ENCODE data around the gene RBL1.

The RBL1 gene

GRCh38 chr20:36992802-36993334 is 102.9 kb downstream of the RBL1 start:
- Histone ChIP-seq H3K27me3 (replicated peaks; ENCODE audit: control insufficient read depth, insufficient read depth, low read length) (no peaks in the 10 kb centered on the region), H3K36me3 (ENCODE audit: control insufficient read depth, insufficient read depth, low read length) (peaks cover 2% of the 10 kb centered on the region; the same call in 1 of the 2 replicates), H3K4me3 (replicated peaks; ENCODE audit: low read depth, low read length) (no peak overlapping the region)
- TF ChIP-seq, protein P1, sequence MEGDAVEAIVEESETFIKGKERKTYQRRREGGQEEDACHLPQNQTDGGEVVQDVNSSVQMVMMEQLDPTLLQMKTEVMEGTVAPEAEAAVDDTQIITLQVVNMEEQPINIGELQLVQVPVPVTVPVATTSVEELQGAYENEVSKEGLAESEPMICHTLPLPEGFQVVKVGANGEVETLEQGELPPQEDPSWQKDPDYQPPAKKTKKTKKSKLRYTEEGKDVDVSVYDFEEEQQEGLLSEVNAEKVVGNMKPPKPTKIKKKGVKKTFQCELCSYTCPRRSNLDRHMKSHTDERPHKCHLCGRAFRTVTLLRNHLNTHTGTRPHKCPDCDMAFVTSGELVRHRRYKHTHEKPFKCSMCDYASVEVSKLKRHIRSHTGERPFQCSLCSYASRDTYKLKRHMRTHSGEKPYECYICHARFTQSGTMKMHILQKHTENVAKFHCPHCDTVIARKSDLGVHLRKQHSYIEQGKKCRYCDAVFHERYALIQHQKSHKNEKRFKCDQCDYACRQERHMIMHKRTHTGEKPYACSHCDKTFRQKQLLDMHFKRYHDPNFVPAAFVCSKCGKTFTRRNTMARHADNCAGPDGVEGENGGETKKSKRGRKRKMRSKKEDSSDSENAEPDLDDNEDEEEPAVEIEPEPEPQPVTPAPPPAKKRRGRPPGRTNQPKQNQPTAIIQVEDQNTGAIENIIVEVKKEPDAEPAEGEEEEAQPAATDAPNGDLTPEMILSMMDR (IDR thresholded peaks at IDR 0.05; ENCODE audit: insufficient read depth, low read length, poor library complexity, severe bottlenecking) = no peak
- DNase-seq (ENCODE audit: extremely low read depth, insufficient read length) = no peak

DNA sequence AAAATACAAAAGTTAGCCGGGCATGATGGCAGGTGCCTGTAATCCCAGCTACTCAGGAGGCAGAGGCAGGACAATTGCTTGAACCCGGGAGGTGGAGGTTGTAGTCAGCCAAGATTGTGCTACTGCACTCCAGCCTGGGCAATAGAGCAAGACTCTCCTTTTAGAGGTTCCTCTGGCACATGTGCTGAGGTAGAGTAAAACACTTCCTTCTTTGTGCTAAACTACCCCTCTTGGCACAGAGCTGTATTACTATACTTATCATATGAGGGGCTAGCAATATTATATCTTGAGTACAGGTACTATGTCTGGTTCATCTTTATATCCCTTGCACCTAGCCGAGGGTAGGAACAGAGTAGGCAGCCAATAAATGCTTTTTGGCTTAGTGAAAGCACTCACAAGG is 104.1 kb downstream of the RBL1 start:
- TF ChIP-seq, protein P1 (IDR thresholded peaks at IDR 0.05; ENCODE audit: insufficient read depth, low read length, poor library complexity, severe bottlenecking) = no peak
- Histone ChIP-seq H3K4me3 (replicated peaks; ENCODE audit: low read depth, low read length) (no peak overlapping the region), H3K36me3 (ENCODE audit: control insufficient read depth, insufficient read depth, low read length) (peaks cover 2% of the 10 kb centered on the region; the same call in 1 of the 2 replicates), H3K27me3 (replicated peaks; ENCODE audit: control insufficient read depth, insufficient read depth, low read length) (no peaks in the 10 kb centered on the region)
- no peak for DNase-seq (ENCODE audit: extremely low read depth, insufficient read length)

- TF ChIP-seq, protein P1 (IDR thresholded peaks at IDR 0.05; ENCODE audit: insufficient read depth, low read length, poor library complexity, severe bottlenecking) = no peak
- no peak for DNase-seq (ENCODE audit: extremely low read depth, insufficient read length)
- H3K36me3 ChIP-seq (ENCODE audit: control insufficient read depth, insufficient read depth, low read length) = peaks cover 2% of the 10 kb centered on the region; the same call in 1 of the 2 replicates
- no peak overlapping the region for H3K4me3 ChIP-seq (replicated peaks; ENCODE audit: low read depth, low read length)
- H3K27me3 ChIP-seq (replicated peaks; ENCODE audit: control insufficient read depth, insufficient read depth, low read length) = no peaks in the 10 kb centered on the region
Observed at GRCh38 chr20:36989797-36990196, 106.0 kb downstream of the RBL1 start.

DNA sequence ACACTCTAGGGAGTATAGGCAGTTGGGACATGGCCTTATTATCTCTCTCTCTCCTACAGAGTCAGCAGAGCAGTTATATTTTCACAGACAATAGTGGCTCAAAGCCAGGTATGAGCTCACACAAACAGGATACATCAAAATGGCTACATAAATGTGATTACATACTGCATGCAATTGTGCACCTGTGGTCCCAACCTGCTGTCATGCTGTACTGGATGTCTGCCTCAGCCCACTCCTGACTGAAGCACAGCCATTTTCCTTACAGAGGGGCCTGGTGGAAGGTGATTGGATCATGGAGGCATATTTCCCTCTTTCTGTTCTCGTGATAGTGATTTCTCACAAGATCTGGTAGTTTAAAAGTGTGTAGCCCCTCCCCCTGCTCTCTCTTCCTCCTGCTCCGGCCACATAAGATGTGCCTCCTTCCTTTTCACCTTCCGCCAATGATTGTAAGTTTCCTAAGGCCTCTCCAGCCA is 107.3 kb downstream of the RBL1 start:
- TF ChIP-seq, protein P1 (IDR thresholded peaks at IDR 0.05; ENCODE audit: insufficient read depth, low read length, poor library complexity, severe bottlenecking) = no peak
- DNase-seq (ENCODE audit: extremely low read depth, insufficient read length) = no peak
- Histone ChIP-seq H3K36me3 (ENCODE audit: control insufficient read depth, insufficient read depth, low read length) (no peaks in the 10 kb centered on the region), H3K27me3 (replicated peaks; ENCODE audit: control insufficient read depth, insufficient read depth, low read length) (no peaks in the 10 kb centered on the region), H3K4me3 (replicated peaks; ENCODE audit: low read depth, low read length) (no peak overlapping the region)

GRCh38 chr20:36984257-36984638 is 111.5 kb downstream of the RBL1 start:
- Histone ChIP-seq H3K27me3 (replicated peaks; ENCODE audit: control insufficient read depth, insufficient read depth, low read length) (no peaks in the 10 kb centered on the region), H3K36me3 (ENCODE audit: control insufficient read depth, insufficient read depth, low read length) (no peaks in the 10 kb centered on the region), H3K4me3 (replicated peaks; ENCODE audit: low read depth, low read length) (no peak overlapping the region)
- TF ChIP-seq, protein P1 (IDR thresholded peaks at IDR 0.05; ENCODE audit: insufficient read depth, low read length, poor library complexity, severe bottlenecking) = no peak
- DNase-seq (ENCODE audit: extremely low read depth, insufficient read length) = no peak
